Upper lobe of left lung (tissue), 4 donors: ENCODE results near the gene KRTAP12-4.

Experiments used
- CTCF ChIP-seq, 6 experiments: fragments of 450-650 bp in 4 of 6; fragments of 200-600 bp in 2 of 6; sonication (generic) in 2 of 6; IDR thresholded peaks; one replicate each; pipeline ENCODE4 v1.5.1; 2016 to 2019; ENCODE audit warnings: antibody characterized with exemption in 6 of 6
- EP300 ChIP-seq, 4 donors: sonication (generic); formaldehyde crosslinking; IDR thresholded peaks; one replicate each; pipeline ENCODE4 v1.5.1; 2017; ENCODE audit warnings: antibody characterized with exemption in 4 of 4, control low read depth in 2 of 4
- POLR2A ChIP-seq, 4 donors: fragments of 450-650 bp; IDR thresholded peaks; one replicate each; pipeline ENCODE4 v1.5.1; 2016 to 2017; ENCODE audit warnings: antibody characterized with exemption in 4 of 4, mild to moderate bottlenecking in 2 of 4
- POLR2AphosphoS5 ChIP-seq, 2 donors: sonication (generic); formaldehyde crosslinking; IDR thresholded peaks; one replicate each; pipeline ENCODE4 v1.5.1; 2017; ENCODE audit warnings: antibody characterized with exemption in 2 of 2

- no peak for TF ChIP-seq POLR2A (IDR thresholded peaks at IDR 0.05)
- TF ChIP-seq CTCF (IDR thresholded peaks at IDR 0.05) = no peak
- no peak for TF ChIP-seq EP300 (IDR thresholded peaks at IDR 0.05)
- no peak for TF ChIP-seq POLR2AphosphoS5 (IDR thresholded peaks at IDR 0.05)
Measured at GRCh38 chr21:44643741-44644310, 10.6 kb downstream of the KRTAP12-4 start.
